GM18861 (cell line): Measurements from ENCODE around the gene VSIR.

Source experiments
- ATAC-seq: cut with Tn5 transposase; IDR thresholded peaks from one replicate; pipeline ENCODE4 v1.9.1; 2021; ENCODE audit not compliant: unreplicated experiment

The VSIR gene

DNA sequence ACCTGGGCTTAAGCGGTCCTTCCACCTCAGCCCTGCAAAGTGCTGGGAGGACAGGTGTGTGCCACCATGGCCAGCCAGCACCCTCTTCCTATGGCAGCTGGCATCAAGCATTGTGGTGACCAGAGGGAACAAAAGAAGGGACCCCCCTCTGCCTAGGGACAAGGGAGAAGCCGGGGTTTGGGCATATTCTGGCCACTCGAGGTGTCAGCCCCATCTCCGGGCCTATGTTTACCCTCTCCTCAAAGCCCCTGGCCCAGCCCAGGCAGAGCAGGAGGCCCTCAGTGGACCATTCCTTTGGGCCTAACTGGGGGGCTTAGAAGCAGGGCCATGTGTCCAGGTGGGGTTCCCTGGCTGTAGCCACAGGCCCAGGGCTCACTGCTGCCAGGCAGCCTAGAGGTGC is 23.9 kb downstream of the VSIR start:
- ATAC-seq = no peak

- ATAC-seq = peak; percentile 44
These were observed 24.6 kb downstream of the VSIR start for GRCh38 chr10:71748671-71749191.

GRCh38 chr10:71747551-71748523 is 25.5 kb downstream of the VSIR start:
- no peak for ATAC-seq

- no peak for ATAC-seq
These were observed 26.2 kb downstream of the VSIR start for GRCh38 chr10:71747039-71747531.

- no peak for ATAC-seq
These were observed 26.8 kb downstream of the VSIR start for GRCh38 chr10:71746344-71747037.

DNA sequence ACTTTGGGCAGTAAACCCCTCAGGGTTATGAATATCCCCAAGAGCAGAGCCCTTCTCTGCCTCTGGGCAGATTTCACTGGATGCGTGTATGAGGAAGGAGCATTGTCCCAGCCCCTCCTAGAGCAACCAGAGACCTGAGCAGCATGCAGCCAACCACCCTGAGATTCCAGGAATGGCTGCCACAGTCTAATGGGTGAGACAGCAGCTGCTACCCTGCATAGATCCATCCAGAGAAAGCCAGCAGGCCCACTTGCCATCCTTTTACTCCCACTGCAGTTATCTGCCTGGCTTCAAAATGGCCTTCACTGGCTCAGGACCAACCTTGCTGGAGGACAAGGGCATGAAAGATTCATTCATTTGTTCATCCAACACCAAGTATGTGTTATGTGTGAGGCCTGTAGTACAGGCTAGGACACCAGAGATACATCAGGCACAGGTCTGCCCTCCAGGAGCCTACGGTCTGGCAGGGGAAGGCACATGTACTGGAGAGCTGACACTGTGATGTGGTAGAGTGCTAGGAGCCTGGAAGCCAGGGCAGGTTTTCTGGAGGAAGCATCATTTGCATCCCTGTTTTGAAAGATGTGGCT is 27.6 kb downstream of the VSIR start:
- ATAC-seq = no peak

DNA sequence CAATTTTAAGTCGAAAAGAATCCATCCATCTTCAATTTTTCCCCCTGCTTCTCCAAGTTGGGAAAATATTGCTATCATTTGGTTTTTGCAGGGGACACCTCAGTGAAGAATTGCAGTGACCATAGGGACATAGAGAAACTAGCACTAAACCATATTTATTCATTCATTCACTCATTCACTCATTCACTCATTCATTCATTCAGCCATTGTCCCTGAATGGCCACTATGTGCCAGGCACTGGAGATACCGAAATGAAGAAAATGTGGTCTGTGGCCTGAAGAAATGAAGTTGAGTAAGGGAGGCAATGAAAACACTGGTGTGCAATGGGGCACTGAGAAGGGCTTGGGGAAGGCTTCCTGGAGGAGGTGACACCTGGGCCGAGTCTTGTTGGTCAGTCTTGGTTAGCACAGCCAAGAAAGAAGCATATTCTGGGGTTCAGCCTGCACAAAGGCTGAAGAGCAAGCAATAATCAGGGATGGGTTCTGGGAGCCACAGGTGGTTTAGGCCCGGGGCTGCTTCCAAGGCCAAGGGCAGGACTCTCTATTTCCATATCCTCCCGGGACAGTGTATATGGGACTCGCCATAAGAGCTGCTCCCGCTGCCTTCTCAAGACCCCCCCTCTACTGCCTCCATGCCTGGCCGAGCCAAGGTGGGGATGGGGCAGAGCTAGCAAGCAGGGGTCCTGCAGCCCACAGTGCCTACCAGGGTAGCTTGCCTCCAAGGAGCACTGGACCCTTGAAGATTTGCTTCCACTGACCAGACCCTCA is 28.2 kb downstream of the VSIR start:
- ATAC-seq = no peak

- ATAC-seq = no peak
These were observed 29.5 kb downstream of the VSIR start for GRCh38 chr10:71743866-71744265.

DNA sequence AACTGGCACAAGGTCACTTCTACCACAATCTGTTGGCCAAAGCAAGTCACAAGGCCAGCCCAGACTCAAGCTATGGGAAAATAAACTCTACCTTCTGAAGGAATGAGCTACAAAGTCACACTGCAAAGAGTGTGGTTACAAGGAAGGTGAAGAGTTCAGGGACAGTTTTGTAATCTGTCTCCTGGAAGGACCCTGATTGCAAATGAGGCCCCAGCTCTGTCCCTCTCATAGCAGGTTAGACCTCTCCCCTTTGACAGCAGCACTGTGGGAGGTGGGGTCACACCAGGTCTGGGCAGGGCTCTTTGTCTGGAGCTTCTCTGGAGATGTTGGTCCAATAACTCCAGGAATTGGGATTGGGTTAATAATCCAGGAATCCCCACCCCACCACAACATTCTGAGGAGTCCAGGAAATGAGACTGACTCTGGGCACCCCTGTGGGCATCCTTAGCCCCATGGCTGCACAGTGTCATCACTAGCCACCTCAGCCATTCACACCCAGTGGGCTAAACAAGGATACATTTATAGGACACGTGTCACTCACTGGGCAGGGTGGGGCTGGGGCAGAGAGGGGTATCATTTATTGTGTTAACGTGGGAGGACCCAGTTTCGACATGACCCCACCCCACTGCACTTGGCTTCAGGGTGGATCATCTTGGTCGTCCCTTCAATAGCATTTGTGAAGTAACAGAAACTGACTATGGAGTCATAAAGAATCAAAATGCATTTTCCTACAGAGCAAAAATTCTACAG is 30.1 kb downstream of the VSIR start:
- ATAC-seq = no peak

DNA sequence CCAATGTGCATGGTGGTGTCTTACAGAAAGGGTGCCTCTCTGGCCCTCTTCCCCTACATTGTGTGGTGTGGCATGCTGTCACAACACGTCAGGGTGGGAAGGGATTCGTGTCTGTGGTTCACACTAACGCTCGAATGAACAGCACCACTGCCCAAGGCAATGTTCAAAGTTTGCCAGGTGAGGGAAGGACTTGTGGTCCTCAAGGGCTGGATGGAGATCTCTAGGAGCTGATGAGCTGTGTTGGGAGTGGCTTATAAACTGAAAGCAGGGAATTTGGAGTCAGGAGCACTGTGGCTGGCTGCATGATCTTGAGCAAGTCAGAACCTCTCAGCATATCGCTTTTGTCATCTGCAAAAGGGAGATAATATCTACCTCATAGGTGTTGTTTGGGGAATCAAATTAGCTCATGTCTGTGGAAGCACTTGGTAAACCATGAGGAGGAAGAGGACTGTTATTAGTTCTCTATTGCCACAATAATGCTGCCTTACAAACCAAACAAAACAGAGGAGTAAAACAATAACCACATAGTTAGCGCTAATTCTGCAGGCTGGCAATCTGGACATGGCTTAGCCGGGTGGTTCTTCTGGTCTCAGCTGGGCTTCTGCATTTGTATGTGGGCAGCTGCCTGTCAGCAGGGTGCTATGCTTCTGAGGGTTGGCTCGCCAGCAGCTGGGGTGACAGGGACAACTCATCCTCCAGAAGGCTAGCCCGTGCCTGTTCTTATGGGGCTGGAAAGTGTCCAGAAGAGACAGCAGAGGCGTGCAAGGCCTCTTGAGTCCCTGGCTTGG is 30.8 kb downstream of the VSIR start:
- ATAC-seq = no peak

DNA sequence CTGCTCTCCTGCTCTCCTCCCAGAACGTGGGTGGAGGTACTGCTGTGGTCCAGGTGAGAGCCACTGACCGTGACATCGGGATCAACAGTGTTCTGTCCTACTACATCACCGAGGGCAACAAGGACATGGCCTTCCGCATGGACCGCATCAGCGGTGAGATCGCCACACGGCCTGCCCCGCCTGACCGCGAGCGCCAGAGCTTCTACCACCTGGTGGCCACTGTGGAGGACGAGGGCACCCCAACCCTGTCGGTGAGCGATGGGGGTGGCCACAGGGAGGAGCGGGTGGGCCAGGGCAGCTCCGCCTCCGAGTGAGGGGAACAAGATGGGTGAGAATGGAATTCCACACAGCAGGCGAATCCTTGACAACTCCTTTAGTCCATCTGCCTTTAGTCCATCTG is 31.6 kb downstream of the VSIR start:
- ATAC-seq = no peak

- ATAC-seq = no peak
These were observed 32.3 kb downstream of the VSIR start for GRCh38 chr10:71741029-71741428.

- no peak for ATAC-seq
These were observed 33.2 kb downstream of the VSIR start for GRCh38 chr10:71740069-71740653.

GRCh38 chr10:71739358-71739900 is 33.9 kb downstream of the VSIR start:
- ATAC-seq = no peak

- no peak for ATAC-seq
These were observed 35.5 kb downstream of the VSIR start for GRCh38 chr10:71737834-71738197.

- ATAC-seq = no peak
These were observed 36.1 kb downstream of the VSIR start for GRCh38 chr10:71737001-71737833.

DNA sequence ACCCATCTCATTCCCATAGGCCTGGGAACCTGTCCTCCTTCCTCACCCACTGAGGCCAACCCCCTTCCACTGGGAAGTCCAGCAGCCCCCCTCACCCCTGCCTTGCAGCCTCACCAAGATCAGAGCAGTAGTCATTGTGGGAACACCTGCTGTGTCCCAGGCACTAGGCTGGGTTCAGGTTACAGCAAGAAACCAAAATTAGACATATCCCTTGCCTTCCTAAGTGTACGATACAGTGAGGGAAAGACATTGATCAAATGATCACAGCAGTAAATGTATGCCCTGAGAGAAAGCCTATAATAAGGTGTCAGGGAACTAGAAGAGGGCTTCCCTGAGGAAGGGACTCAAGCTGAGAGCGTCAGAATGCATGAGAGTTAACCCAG is 36.8 kb downstream of the VSIR start:
- no peak for ATAC-seq
